GM23338 (cell line): ENCODE results near the gene FCHSD2. TPM values are rescaled to one million over a fixed set of nuclear protein-coding genes. Genes with fewer than 3 reads are reported as not detected.

ENCODE experiments used
- ATAC-seq: fragments of 200-7000 bp; cut with Tn5 transposase; 3 replicates; pipeline ENCODE4 v1.9.1; 2020
- DNase-seq: peaks from one replicate; pipeline ENCODE4 v3.0.0-alpha.2; 2015; ENCODE audit warnings: low spot score
- H2AFZ ChIP-seq: fragments of 200-600 bp; sonication (generic); 2 replicates; pipeline ENCODE4 v1.8.0; 2016; ENCODE audit warnings: antibody characterized with exemption, mild to moderate bottlenecking, moderate library complexity
- H3F3A ChIP-seq: fragments of 200-600 bp; sonication (generic); replicated peaks from 2 replicates; pipeline ENCODE4 v1.8.0; 2017; ENCODE audit warnings: antibody characterized with exemption, mixed run types, low read depth
- H3K27ac ChIP-seq: fragments of 200-600 bp; sonication (generic); 2 replicates; pipeline ENCODE4 v1.6.1; 2016; ENCODE audit warnings: low read depth
- H3K27me3 ChIP-seq: fragments of 200-600 bp; sonication (generic); 2 replicates; pipeline ENCODE4 v1.8.0; 2016; ENCODE audit warnings: mild to moderate bottlenecking, mixed run types, moderate library complexity; ENCODE audit not compliant: insufficient read depth
- H3K36me3 ChIP-seq: fragments of 200-600 bp; sonication (generic); 2 replicates; pipeline ENCODE4 v1.8.0; 2016; ENCODE audit warnings: mild to moderate bottlenecking; ENCODE audit not compliant: insufficient read depth
- H3K4me1 ChIP-seq: fragments of 200-600 bp; sonication (generic); 2 replicates; pipeline ENCODE4 v1.8.0; 2016; ENCODE audit warnings: mild to moderate bottlenecking, moderate library complexity; ENCODE audit not compliant: insufficient read depth
- H3K4me2 ChIP-seq: fragments of 200-600 bp; sonication (generic); 2 replicates; pipeline ENCODE4 v1.7.1; 2017; ENCODE audit warnings: mixed run types
- H3K4me3 ChIP-seq: fragments of 200-600 bp; sonication (generic); 2 replicates; pipeline ENCODE4 v1.6.1; 2016; ENCODE audit warnings: mixed run types
- H3K79me2 ChIP-seq: fragments of 200-600 bp; sonication (generic); replicated peaks from 2 replicates; pipeline ENCODE4 v1.8.0; 2017; ENCODE audit warnings: mild to moderate bottlenecking; ENCODE audit not compliant: insufficient read depth
- H3K9me2 ChIP-seq: fragments of 200-600 bp; sonication (generic); 2 replicates; pipeline ENCODE4 v1.8.0; 2017; ENCODE audit not compliant: insufficient read depth
- H4K20me1 ChIP-seq: fragments of 200-600 bp; sonication (generic); replicated peaks from 2 replicates; pipeline ENCODE4 v1.8.0; 2017; ENCODE audit warnings: mild to moderate bottlenecking; ENCODE audit not compliant: insufficient read depth
- H3K27ac Mint-ChIP-seq: 2 replicates; pipeline ENCODE4 v1.8.0; 2020; ENCODE audit warnings: inconsistent platforms, mild to moderate bottlenecking, moderate library complexity, mixed read lengths
- H3K27me3 Mint-ChIP-seq: 3 replicates; pipeline ENCODE4 v1.8.0; 2022; ENCODE audit warnings: low read depth, mild to moderate bottlenecking, moderate library complexity, mixed read lengths, inconsistent platforms; ENCODE audit not compliant: insufficient read depth, poor library complexity
- H3K36me3 Mint-ChIP-seq: 3 replicates; pipeline ENCODE4 v1.8.0; 2021; ENCODE audit warnings: low read depth, mild to moderate bottlenecking, inconsistent platforms, moderate library complexity, mixed read lengths
- H3K4me1 Mint-ChIP-seq: 3 replicates; pipeline ENCODE4 v1.8.0; 2020; ENCODE audit warnings: mild to moderate bottlenecking, inconsistent platforms, mixed read lengths
- H3K4me3 Mint-ChIP-seq: 3 replicates; pipeline ENCODE4 v1.8.0; 2021; ENCODE audit warnings: moderate library complexity, mild to moderate bottlenecking, inconsistent platforms, mixed read lengths
- H3K9me3 Mint-ChIP-seq: 3 replicates; pipeline ENCODE4 v1.8.0; 2020; ENCODE audit warnings: moderate library complexity, mild to moderate bottlenecking, inconsistent platforms, mixed read lengths
- CREB1 ChIP-seq: fragments of 250-450 bp; sonication (Bioruptor Pico); IDR thresholded peaks from 2 replicates; pipeline ENCODE4 v1.5.0; 2020; ENCODE audit warnings: low read depth, mild to moderate bottlenecking, moderate library complexity
- EZH2 ChIP-seq: fragments of 200-600 bp; sonication (generic); IDR thresholded peaks from one replicate; pipeline ENCODE4 v1.8.0; 2017; ENCODE audit warnings: antibody characterized with exemption, mild to moderate bottlenecking, low read depth; ENCODE audit not compliant: unreplicated experiment
- EZH2phosphoT487 ChIP-seq: fragments of 200-600 bp; sonication (generic); IDR thresholded peaks from one replicate; pipeline ENCODE4 v1.8.1; 2018; ENCODE audit warnings: antibody characterized with exemption; ENCODE audit not compliant: unreplicated experiment
- JUNB ChIP-seq: IDR thresholded peaks from one replicate; pipeline ENCODE4 v1.6.1; 2016; ENCODE audit warnings: antibody characterized with exemption; ENCODE audit not compliant: unreplicated experiment
- NANOG ChIP-seq: IDR thresholded peaks from 2 replicates; pipeline ENCODE4 v1.6.1; 2016; ENCODE audit warnings: antibody characterized with exemption, borderline replicate concordance
- POLR2AphosphoS5 ChIP-seq: IDR thresholded peaks from 2 replicates; pipeline ENCODE4 v1.6.1; 2016; ENCODE audit warnings: antibody characterized with exemption, low read depth
- STAT1 ChIP-seq: IDR thresholded peaks from one replicate; pipeline ENCODE4 v1.6.1; 2016; ENCODE audit warnings: antibody characterized with exemption; ENCODE audit not compliant: unreplicated experiment
- ZNF114 ChIP-seq: fragments of 250-450 bp; sonication (Bioruptor Pico); IDR thresholded peaks from 2 replicates; pipeline ENCODE4 v1.5.0; 2020; ENCODE audit warnings: mild to moderate bottlenecking, moderate library complexity
- ZNF331 ChIP-seq: fragments of 250-450 bp; sonication (Bioruptor Pico); IDR thresholded peaks from 2 replicates; pipeline ENCODE4 v1.5.0; 2020; ENCODE audit warnings: low read depth, mild to moderate bottlenecking, moderate library complexity
- polyA plus RNA-seq: library from polyadenylated mRNA; unstranded; fragments of >200 nt; fragmentation: Nextera tagmentation; extraction: Ambion mirVana; gene quantifications from 2 replicates; pipeline ENCODE4 v1.2.1, GENCODE V29; 2016
- total RNA-seq: library from RNA; depleted of rRNA; stranded (reverse); fragments of >200 nt; shearing (Covaris generic); gene quantifications from 2 replicates; pipeline ENCODE4 v1.2.3, GENCODE V29; 2014
- TF ChIP-seq, protein P1 (sequence below): IDR thresholded peaks from 2 replicates; pipeline ENCODE4 v1.6.1; 2016; ENCODE audit warnings: antibody characterized with exemption
- TF ChIP-seq, protein P2 (sequence below): fragments of 250-450 bp; sonication (Bioruptor Pico); IDR thresholded peaks from 2 replicates; pipeline ENCODE4 v1.5.0; 2020; ENCODE audit warnings: mild to moderate bottlenecking, moderate library complexity
- TF ChIP-seq, protein P3 (sequence below), 2 experiments: fragments of 200-600 bp in 1 of 2; sonication (generic) in 1 of 2; conservative IDR thresholded peaks; 2 replicates each; pipeline versions ENCODE4 v1.5.1 to v1.6.1; 2016 to 2017; ENCODE audit warnings: antibody characterized with exemption in 2 of 2, low read depth in 2 of 2, mild to moderate bottlenecking in 2 of 2, moderate library complexity in 1 of 2
- TF ChIP-seq, protein P4 (sequence below): IDR thresholded peaks from one replicate; pipeline ENCODE4 v1.6.1; 2018; ENCODE audit warnings: antibody characterized with exemption; ENCODE audit not compliant: unreplicated experiment

The FCHSD2 gene
- total and polyA plus RNA-seq, 2 experiments from 2014 or later = 3.6 to 5.2 TPM

DNA sequence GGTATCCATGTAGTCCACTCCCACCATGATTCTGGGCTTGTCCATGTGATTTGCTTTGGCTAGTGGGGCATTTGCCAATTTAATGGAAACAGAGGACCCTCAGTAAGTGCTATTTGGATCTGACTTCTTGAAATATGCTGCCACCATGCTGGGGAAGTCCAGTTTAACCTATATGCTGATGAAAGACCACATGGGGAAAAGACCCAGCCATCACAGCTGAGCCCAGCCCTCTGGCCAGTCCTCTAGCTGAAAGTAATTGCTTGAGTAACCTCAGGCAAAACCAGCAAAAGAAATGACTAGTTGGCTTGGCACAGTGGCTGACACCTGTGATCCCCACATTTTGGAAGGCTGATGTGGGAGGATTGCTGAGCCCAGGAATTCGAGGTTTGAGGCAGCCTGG, 266.4 kb downstream of the FCHSD2 start:
- Histone ChIP-seq H4K20me1 (no peaks in the 10 kb centered on the region), H2AFZ (no peak overlapping the region), H3K4me2 (no peak overlapping the region), H3K27me3 (no peaks in the 10 kb centered on the region), H3K79me2 (no peaks in the 10 kb centered on the region), H3K9me2 (no peaks in the 10 kb centered on the region), H3K4me1 (0 out of 2 replicates have a peak, but pooled peaks cover 4% of the 10 kb centered on the region), H3F3A (no peaks in the 10 kb centered on the region), H3K4me3 (no peak overlapping the region), H3K27ac (no peak overlapping the region), H3K36me3 (no peaks in the 10 kb centered on the region)
- Mint-ChIP-seq H3K4me1 (no peaks in the 10 kb centered on the region; the same call in 2 of the 3 replicates), H3K27ac (no peak overlapping the region), H3K4me3 (no peak overlapping the region), H3K36me3 (no peaks in the 10 kb centered on the region), H3K9me3 (no peaks in the 10 kb centered on the region), H3K27me3 (peaks cover 5% of the 10 kb centered on the region)
- TF ChIP-seq STAT1 = no peak
- TF ChIP-seq POLR2AphosphoS5 = no peak
- no peak for TF ChIP-seq JUNB
- TF ChIP-seq CREB1 (CRISPR knock-in tag) = no peak
- TF ChIP-seq ZNF331 (CRISPR knock-in tag) = no peak
- TF ChIP-seq, protein P1, sequence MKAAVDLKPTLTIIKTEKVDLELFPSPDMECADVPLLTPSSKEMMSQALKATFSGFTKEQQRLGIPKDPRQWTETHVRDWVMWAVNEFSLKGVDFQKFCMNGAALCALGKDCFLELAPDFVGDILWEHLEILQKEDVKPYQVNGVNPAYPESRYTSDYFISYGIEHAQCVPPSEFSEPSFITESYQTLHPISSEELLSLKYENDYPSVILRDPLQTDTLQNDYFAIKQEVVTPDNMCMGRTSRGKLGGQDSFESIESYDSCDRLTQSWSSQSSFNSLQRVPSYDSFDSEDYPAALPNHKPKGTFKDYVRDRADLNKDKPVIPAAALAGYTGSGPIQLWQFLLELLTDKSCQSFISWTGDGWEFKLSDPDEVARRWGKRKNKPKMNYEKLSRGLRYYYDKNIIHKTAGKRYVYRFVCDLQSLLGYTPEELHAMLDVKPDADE = no peak
- TF ChIP-seq, protein P2, sequence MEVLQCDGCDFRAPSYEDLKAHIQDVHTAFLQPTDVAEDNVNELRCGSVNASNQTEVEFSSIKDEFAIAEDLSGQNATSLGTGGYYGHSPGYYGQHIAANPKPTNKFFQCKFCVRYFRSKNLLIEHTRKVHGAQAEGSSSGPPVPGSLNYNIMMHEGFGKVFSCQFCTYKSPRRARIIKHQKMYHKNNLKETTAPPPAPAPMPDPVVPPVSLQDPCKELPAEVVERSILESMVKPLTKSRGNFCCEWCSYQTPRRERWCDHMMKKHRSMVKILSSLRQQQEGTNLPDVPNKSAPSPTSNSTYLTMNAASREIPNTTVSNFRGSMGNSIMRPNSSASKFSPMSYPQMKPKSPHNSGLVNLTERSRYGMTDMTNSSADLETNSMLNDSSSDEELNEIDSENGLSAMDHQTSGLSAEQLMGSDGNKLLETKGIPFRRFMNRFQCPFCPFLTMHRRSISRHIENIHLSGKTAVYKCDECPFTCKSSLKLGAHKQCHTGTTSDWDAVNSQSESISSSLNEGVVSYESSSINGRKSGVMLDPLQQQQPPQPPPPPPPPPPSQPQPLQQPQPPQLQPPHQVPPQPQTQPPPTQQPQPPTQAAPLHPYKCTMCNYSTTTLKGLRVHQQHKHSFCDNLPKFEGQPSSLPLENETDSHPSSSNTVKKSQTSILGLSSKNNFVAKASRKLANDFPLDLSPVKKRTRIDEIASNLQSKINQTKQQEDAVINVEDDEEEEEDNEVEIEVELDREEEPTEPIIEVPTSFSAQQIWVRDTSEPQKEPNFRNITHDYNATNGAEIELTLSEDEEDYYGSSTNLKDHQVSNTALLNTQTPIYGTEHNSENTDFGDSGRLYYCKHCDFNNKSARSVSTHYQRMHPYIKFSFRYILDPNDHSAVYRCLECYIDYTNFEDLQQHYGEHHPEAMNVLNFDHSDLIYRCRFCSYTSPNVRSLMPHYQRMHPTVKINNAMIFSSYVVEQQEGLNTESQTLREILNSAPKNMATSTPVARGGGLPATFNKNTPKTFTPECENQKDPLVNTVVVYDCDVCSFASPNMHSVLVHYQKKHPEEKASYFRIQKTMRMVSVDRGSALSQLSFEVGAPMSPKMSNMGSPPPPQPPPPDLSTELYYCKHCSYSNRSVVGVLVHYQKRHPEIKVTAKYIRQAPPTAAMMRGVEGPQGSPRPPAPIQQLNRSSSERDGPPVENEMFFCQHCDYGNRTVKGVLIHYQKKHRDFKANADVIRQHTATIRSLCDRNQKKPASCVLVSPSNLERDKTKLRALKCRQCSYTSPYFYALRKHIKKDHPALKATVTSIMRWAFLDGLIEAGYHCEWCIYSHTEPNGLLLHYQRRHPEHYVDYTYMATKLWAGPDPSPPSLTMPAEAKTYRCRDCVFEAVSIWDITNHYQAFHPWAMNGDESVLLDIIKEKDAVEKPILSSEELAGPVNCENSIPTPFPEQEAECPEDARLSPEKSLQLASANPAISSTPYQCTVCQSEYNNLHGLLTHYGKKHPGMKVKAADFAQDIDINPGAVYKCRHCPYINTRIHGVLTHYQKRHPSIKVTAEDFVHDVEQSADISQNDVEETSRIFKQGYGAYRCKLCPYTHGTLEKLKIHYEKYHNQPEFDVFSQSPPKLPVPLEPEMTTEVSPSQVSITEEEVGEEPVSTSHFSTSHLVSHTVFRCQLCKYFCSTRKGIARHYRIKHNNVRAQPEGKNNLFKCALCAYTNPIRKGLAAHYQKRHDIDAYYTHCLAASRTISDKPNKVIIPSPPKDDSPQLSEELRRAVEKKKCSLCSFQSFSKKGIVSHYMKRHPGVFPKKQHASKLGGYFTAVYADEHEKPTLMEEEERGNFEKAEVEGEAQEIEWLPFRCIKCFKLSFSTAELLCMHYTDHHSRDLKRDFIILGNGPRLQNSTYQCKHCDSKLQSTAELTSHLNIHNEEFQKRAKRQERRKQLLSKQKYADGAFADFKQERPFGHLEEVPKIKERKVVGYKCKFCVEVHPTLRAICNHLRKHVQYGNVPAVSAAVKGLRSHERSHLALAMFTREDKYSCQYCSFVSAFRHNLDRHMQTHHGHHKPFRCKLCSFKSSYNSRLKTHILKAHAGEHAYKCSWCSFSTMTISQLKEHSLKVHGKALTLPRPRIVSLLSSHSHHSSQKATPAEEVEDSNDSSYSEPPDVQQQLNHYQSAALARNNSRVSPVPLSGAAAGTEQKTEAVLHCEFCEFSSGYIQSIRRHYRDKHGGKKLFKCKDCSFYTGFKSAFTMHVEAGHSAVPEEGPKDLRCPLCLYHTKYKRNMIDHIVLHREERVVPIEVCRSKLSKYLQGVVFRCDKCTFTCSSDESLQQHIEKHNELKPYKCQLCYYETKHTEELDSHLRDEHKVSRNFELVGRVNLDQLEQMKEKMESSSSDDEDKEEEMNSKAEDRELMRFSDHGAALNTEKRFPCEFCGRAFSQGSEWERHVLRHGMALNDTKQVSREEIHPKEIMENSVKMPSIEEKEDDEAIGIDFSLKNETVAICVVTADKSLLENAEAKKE (CRISPR knock-in tag) = no peak
- no peak for TF ChIP-seq ZNF114
- TF ChIP-seq EZH2phosphoT487 = no peak
- TF ChIP-seq NANOG = no peak
- TF ChIP-seq EZH2 = no peak
- TF ChIP-seq, protein P3, sequence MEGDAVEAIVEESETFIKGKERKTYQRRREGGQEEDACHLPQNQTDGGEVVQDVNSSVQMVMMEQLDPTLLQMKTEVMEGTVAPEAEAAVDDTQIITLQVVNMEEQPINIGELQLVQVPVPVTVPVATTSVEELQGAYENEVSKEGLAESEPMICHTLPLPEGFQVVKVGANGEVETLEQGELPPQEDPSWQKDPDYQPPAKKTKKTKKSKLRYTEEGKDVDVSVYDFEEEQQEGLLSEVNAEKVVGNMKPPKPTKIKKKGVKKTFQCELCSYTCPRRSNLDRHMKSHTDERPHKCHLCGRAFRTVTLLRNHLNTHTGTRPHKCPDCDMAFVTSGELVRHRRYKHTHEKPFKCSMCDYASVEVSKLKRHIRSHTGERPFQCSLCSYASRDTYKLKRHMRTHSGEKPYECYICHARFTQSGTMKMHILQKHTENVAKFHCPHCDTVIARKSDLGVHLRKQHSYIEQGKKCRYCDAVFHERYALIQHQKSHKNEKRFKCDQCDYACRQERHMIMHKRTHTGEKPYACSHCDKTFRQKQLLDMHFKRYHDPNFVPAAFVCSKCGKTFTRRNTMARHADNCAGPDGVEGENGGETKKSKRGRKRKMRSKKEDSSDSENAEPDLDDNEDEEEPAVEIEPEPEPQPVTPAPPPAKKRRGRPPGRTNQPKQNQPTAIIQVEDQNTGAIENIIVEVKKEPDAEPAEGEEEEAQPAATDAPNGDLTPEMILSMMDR (conservative IDR thresholded peaks at IDR 0.05; ENCODE audit: low read depth in 2 of 2) = no peak
- TF ChIP-seq, protein P4, sequence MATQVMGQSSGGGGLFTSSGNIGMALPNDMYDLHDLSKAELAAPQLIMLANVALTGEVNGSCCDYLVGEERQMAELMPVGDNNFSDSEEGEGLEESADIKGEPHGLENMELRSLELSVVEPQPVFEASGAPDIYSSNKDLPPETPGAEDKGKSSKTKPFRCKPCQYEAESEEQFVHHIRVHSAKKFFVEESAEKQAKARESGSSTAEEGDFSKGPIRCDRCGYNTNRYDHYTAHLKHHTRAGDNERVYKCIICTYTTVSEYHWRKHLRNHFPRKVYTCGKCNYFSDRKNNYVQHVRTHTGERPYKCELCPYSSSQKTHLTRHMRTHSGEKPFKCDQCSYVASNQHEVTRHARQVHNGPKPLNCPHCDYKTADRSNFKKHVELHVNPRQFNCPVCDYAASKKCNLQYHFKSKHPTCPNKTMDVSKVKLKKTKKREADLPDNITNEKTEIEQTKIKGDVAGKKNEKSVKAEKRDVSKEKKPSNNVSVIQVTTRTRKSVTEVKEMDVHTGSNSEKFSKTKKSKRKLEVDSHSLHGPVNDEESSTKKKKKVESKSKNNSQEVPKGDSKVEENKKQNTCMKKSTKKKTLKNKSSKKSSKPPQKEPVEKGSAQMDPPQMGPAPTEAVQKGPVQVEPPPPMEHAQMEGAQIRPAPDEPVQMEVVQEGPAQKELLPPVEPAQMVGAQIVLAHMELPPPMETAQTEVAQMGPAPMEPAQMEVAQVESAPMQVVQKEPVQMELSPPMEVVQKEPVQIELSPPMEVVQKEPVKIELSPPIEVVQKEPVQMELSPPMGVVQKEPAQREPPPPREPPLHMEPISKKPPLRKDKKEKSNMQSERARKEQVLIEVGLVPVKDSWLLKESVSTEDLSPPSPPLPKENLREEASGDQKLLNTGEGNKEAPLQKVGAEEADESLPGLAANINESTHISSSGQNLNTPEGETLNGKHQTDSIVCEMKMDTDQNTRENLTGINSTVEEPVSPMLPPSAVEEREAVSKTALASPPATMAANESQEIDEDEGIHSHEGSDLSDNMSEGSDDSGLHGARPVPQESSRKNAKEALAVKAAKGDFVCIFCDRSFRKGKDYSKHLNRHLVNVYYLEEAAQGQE = no peak
- ATAC-seq (no peak), DNase-seq (no peak)
